HG03159 (cell line): ENCODE measurements around the gene ZC3H18.
"Not testable (repeated sequence)": the region's sequence is repeated elsewhere in the genome, so short reads cannot be mapped to it uniquely, and the experiment has no call there.

Source experiments
- ATAC-seq: cut with Tn5 transposase; IDR thresholded peaks from one replicate; pipeline ENCODE4 v1.9.1; 2021; ENCODE audit warnings: mild to moderate bottlenecking, moderate library complexity; ENCODE audit not compliant: unreplicated experiment

The ZC3H18 gene

GRCh38 chr16:88600539-88600896, 30.3 kb downstream of the ZC3H18 start:
- ATAC-seq: no peak

GRCh38 chr16:88601313-88602036, 31.3 kb downstream of the ZC3H18 start:
- no peak for ATAC-seq

- ATAC-seq: no peak
Observed at GRCh38 chr16:88602091-88602490, 31.9 kb downstream of the ZC3H18 start.

- no peak for ATAC-seq
Observed at GRCh38 chr16:88605186-88606147, 35.3 kb downstream of the ZC3H18 start.

- no peak for ATAC-seq
Observed at GRCh38 chr16:88606148-88606757, 36.0 kb downstream of the ZC3H18 start.

- no peak for ATAC-seq
Observed at GRCh38 chr16:88608076-88608475, 37.9 kb downstream of the ZC3H18 start.

- ATAC-seq: not testable (repeated sequence)
Observed at GRCh38 chr16:88609426-88609825, 39.2 kb downstream of the ZC3H18 start.

GRCh38 chr16:88610080-88610479, 39.9 kb downstream of the ZC3H18 start:
- ATAC-seq: no peak

GRCh38 chr16:88610909-88611812, 41.0 kb downstream of the ZC3H18 start:
- ATAC-seq: no peak

GRCh38 chr16:88613293-88613692, 43.1 kb downstream of the ZC3H18 start:
- ATAC-seq: no peak

- no peak for ATAC-seq
Observed at GRCh38 chr16:88613911-88614817, 44.0 kb downstream of the ZC3H18 start.

GRCh38 chr16:88614818-88615580, 44.8 kb downstream of the ZC3H18 start:
- no peak for ATAC-seq

GRCh38 chr16:88616320-88616719, 46.1 kb downstream of the ZC3H18 start:
- no peak for ATAC-seq

- ATAC-seq: no peak
Observed at GRCh38 chr16:88616736-88617135, 46.5 kb downstream of the ZC3H18 start.

GRCh38 chr16:88617268-88618031, 47.2 kb downstream of the ZC3H18 start:
- ATAC-seq: no peak

- ATAC-seq: no peak
Observed at GRCh38 chr16:88618182-88618955, 48.2 kb downstream of the ZC3H18 start.

GRCh38 chr16:88618956-88619667, 48.9 kb downstream of the ZC3H18 start:
- ATAC-seq: no peak
